Lung (tissue), 12 donors: ENCODE data around the gene SPON1. TPM values are rescaled to one million over a fixed set of nuclear protein-coding genes. Genes with fewer than 3 reads are reported as not detected.

Source experiments
- ATAC-seq: fragments of 200-7000 bp; cut with Tn5 transposase; one replicate; pipeline ENCODE4 v1.9.1; 2020; ENCODE audit warnings: moderate number of reproducible peaks; ENCODE audit not compliant: insufficient read depth, low FRiP score
- DNase-seq, 3 donors: peaks; one replicate each; pipeline ENCODE4 v3.0.0-alpha.2; 2013 to 2017
- H3K27ac ChIP-seq, 2 donors: one replicate each; pipeline ENCODE4 v1.5.1; 2013; ENCODE audit warnings: mild to moderate bottlenecking in 2 of 2, moderate library complexity in 2 of 2, control low read depth in 1 of 2, inconsistent platforms in 1 of 2, low read depth in 1 of 2, low read length in 1 of 2
- H3K27me3 ChIP-seq, 3 donors: one replicate each; pipeline ENCODE4 v1.5.1; 2013; ENCODE audit warnings: low read length in 2 of 3; ENCODE audit not compliant: control insufficient read depth in 3 of 3, insufficient read depth in 3 of 3
- H3K36me3 ChIP-seq, 4 donors: one replicate each; pipeline ENCODE4 v1.5.1; 2013; ENCODE audit warnings: low read length in 4 of 4, mild to moderate bottlenecking in 1 of 4, moderate library complexity in 1 of 4; ENCODE audit not compliant: control insufficient read depth in 4 of 4, insufficient read depth in 4 of 4
- H3K4me1 ChIP-seq, 5 donors: one replicate each; pipeline ENCODE4 v1.5.1; 2013; ENCODE audit warnings: low read length in 5 of 5, mild to moderate bottlenecking in 2 of 5, moderate library complexity in 1 of 5; ENCODE audit not compliant: control insufficient read depth in 5 of 5, insufficient read depth in 5 of 5
- H3K4me3 ChIP-seq: one replicate; pipeline ENCODE4 v1.5.1; 2013; ENCODE audit warnings: mild to moderate bottlenecking, control low read depth, moderate library complexity
- H3K9ac ChIP-seq, 2 donors: one replicate each; pipeline ENCODE4 v1.5.1; 2013; ENCODE audit warnings: low read length in 2 of 2, control low read depth in 1 of 2; ENCODE audit not compliant: insufficient read depth in 1 of 2
- H3K9me3 ChIP-seq, 4 donors: one replicate each; pipeline ENCODE4 v1.5.1; 2013; ENCODE audit warnings: low read length in 3 of 4, mild to moderate bottlenecking in 1 of 4, moderate library complexity in 1 of 4; ENCODE audit not compliant: control insufficient read depth in 4 of 4, insufficient read depth in 3 of 4
- CTCF ChIP-seq: IDR thresholded peaks from 2 replicates; pipeline ENCODE4 v1.5.1; 2012; ENCODE audit warnings: mild to moderate bottlenecking; ENCODE audit errors: control extremely low read depth, extremely low read depth
- WGBS, 2 donors: extraction: QIAGEN DNeasy Blood & Tissue Kit; methylation state at CpG; one replicate each; pipeline ENCODE4 v1.1.7; 2013; 5-methylcytosine and 5-hydroxymethylcytosine counted together
- polyA plus RNA-seq, 2 donors: library from polyadenylated mRNA; stranded (reverse); fragments of 200-250 nt; gene quantifications; one replicate each; pipeline ENCODE4 v1.2.1, GENCODE V29; 2013
- total RNA-seq, 2 donors: library from RNA; depleted of rRNA in 1 of 2; stranded (reverse); fragments of >200 nt in 1 of 2; gene quantifications; one replicate each; pipeline ENCODE4 v1.2.1, GENCODE V29; 2014 to 2021
- donor health status: control.
- donor health status: control.
- donor health status: Bipolar disorder and iron deficiency.
- donor health status: healthy.
- donor health status: DM: yes; HTN: yes; CAD: no.

Gene SPON1
- total and polyA plus RNA-seq, 4 donors, result 8.4 to 98.6 (median 59.9) TPM

DNA sequence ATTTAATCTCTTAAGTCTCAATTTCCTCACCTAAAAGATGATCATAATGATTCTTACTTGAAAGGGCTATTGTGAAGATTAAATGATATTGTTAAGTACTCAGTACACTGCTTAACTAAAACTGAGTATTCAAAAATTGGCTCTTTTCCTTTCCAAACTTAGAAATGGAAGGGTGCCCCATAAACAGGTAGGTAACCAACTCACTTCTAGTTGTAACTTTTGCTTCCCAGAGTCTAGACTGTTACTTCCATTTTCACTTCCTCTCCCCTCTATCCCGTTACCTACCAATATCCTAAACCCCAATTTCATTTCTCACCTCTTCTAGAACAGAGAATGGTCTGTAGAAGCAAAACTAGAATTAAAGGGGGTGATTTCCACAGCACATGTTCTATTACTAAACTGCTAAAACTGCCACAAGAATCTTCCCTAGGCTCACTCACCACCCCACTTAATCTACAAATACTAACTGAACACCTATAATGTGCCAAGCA, 346.4 kb downstream of the SPON1 start:
- no peak overlapping the region for H3K4me3 ChIP-seq
- H3K4me1 ChIP-seq, result peaks cover 0 to 15% (median 6%) of the 10 kb centered on the region in 5 donors
- ATAC-seq (no peak), DNase-seq (no peak)
- 57 to 68% methylated on average over 1 of the region's 1 CpG for WGBS, 2 donors
- H3K9ac ChIP-seq, result no peak overlapping the region
- H3K27me3 ChIP-seq, result no peaks in the 10 kb centered on the region
- no peaks in the 10 kb centered on the region for H3K9me3 ChIP-seq
- H3K27ac ChIP-seq, result no peak overlapping the region
- no peaks in the 10 kb centered on the region for H3K36me3 ChIP-seq
- TF ChIP-seq CTCF, result no peak

GRCh38 chr11:14309425-14310192, 347.1 kb downstream of the SPON1 start:
- no peak for ATAC-seq
- WGBS, 2 donors, result 75 to 86% methylated on average over 4 of the region's 4 CpGs

DNA sequence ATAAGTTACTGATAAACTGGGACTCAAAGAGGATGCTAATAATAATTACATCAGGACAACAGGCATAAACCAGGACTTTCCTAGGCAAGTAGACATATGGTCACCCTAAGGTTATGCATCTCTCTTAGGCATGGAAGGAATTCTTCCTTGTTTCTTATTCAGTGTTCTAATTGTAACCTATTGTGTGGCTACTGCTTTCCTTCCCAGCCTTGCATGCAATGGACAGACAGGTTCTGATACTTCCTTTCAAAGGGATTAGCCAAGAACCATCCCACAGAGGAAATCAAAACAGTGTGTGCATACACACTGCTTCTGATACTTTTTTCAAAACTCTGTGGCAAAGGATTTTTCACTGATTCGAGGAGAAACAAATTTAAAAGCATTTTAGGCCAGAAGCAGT, 348.2 kb downstream of the SPON1 start:
- Histone ChIP-seq H3K27ac (no peak overlapping the region), H3K27me3 (no peaks in the 10 kb centered on the region), H3K36me3 (no peaks in the 10 kb centered on the region), H3K4me1 (peaks cover 0 to 13% (median 6%) of the 10 kb centered on the region in 5 donors), H3K9me3 (no peaks in the 10 kb centered on the region), H3K4me3 (no peak overlapping the region), H3K9ac (no peak overlapping the region)
- no peak for TF ChIP-seq CTCF
- DNase-seq (no peak), ATAC-seq (no peak)
- WGBS, 2 donors, result 64 to 71% methylated on average over 1 of the region's 1 CpG

More at GRCh38 chr11:14309425-14310192, 347.1 kb downstream of the SPON1 start:
- no peak overlapping the region for H3K9ac ChIP-seq
- no peak for DNase-seq
- H3K27me3 ChIP-seq, result no peaks in the 10 kb centered on the region
- H3K9me3 ChIP-seq, result no peaks in the 10 kb centered on the region
- peaks cover 0 to 13% (median 6%) of the 10 kb centered on the region in 5 donors for H3K4me1 ChIP-seq
- no peak overlapping the region for H3K4me3 ChIP-seq
- no peak for TF ChIP-seq CTCF
- no peak overlapping the region for H3K27ac ChIP-seq
- no peaks in the 10 kb centered on the region for H3K36me3 ChIP-seq
